ENCODE measurements around the gene BTBD9.
A peak's percentile ranks its signal among the peaks of the same experiment; 100 is the strongest.

BTBD9 gene

GRCh38 chr6:38406096-38406495, 233.6 kb downstream of the BTBD9 start (continued):
- TF ChIP-seq PATZ1 (CRISPR knock-in tag; IDR thresholded peaks at IDR 0.05; ENCODE audit: borderline replicate concordance) (no peak), SNAI2 (CRISPR knock-in tag; IDR thresholded peaks at IDR 0.05) (no peak), ZC3H10 (CRISPR knock-in tag; IDR thresholded peaks at IDR 0.05) (no peak)

GRCh38 chr6:38404900-38405556, 234.7 kb downstream of the BTBD9 start:
- ATAC-seq: peak; percentile 58
- TF ChIP-seq ARNTL (CRISPR knock-in tag; IDR thresholded peaks at IDR 0.05; ENCODE audit: borderline replicate concordance, low read depth): no peak
- no peak for TF ChIP-seq PPARA (CRISPR knock-in tag; IDR thresholded peaks at IDR 0.05; ENCODE audit: borderline replicate concordance)
- no peak for TF ChIP-seq ZNF8 (CRISPR knock-in tag; IDR thresholded peaks at IDR 0.05)
- TF ChIP-seq CSRNP3 (CRISPR knock-in tag; IDR thresholded peaks at IDR 0.05): no peak
- TF ChIP-seq TSHZ2 (CRISPR knock-in tag; IDR thresholded peaks at IDR 0.05): no peak
- no peak for TF ChIP-seq CREB5 (CRISPR knock-in tag; IDR thresholded peaks at IDR 0.05; ENCODE audit: low read depth)
- TF ChIP-seq OSR1 (CRISPR knock-in tag; IDR thresholded peaks at IDR 0.05): no peak
- no peak for TF ChIP-seq RARB (CRISPR knock-in tag; IDR thresholded peaks at IDR 0.05)
- TF ChIP-seq ZFP30 (CRISPR knock-in tag; IDR thresholded peaks at IDR 0.05): no peak
- TF ChIP-seq ISL1 (CRISPR knock-in tag; IDR thresholded peaks at IDR 0.05): no peak
- TF ChIP-seq GLIS3 (CRISPR knock-in tag; IDR thresholded peaks at IDR 0.05): no peak
- TF ChIP-seq TCF4 (CRISPR knock-in tag; IDR thresholded peaks at IDR 0.05; ENCODE audit: borderline replicate concordance): no peak
- TF ChIP-seq TOX (CRISPR knock-in tag; IDR thresholded peaks at IDR 0.05; ENCODE audit: borderline replicate concordance): no peak

- TF ChIP-seq CSRNP3 (CRISPR knock-in tag; IDR thresholded peaks at IDR 0.05) (no peak), BACH2 (CRISPR knock-in tag; IDR thresholded peaks at IDR 0.05; ENCODE audit: borderline replicate concordance) (no peak), SNAI2 (CRISPR knock-in tag; IDR thresholded peaks at IDR 0.05) (no peak), ZFP3 (CRISPR knock-in tag; IDR thresholded peaks at IDR 0.05) (no peak), CSDC2 (CRISPR knock-in tag; IDR thresholded peaks at IDR 0.05) (no peak)
- no peak for ATAC-seq
Measured at GRCh38 chr6:38404355-38404754, 235.4 kb downstream of the BTBD9 start.

- ATAC-seq: no peak
- TF ChIP-seq CSDC2 (CRISPR knock-in tag; IDR thresholded peaks at IDR 0.05) (no peak), ESRRG (CRISPR knock-in tag; IDR thresholded peaks at IDR 0.05) (no peak), ZC3H10 (CRISPR knock-in tag; IDR thresholded peaks at IDR 0.05) (no peak), ZFP3 (CRISPR knock-in tag; IDR thresholded peaks at IDR 0.05) (no peak), GLIS3 (CRISPR knock-in tag; IDR thresholded peaks at IDR 0.05) (no peak), ZFP30 (CRISPR knock-in tag; IDR thresholded peaks at IDR 0.05) (no peak), PPARA (CRISPR knock-in tag; IDR thresholded peaks at IDR 0.05; ENCODE audit: borderline replicate concordance) (no peak), ARNTL (CRISPR knock-in tag; IDR thresholded peaks at IDR 0.05; ENCODE audit: borderline replicate concordance, low read depth) (no peak), OSR1 (CRISPR knock-in tag; IDR thresholded peaks at IDR 0.05) (no peak), POU6F1 (CRISPR knock-in tag; IDR thresholded peaks at IDR 0.05; ENCODE audit: borderline replicate concordance, low read depth) (no peak), SNAI2 (CRISPR knock-in tag; IDR thresholded peaks at IDR 0.05) (no peak), CREB5 (CRISPR knock-in tag; IDR thresholded peaks at IDR 0.05; ENCODE audit: low read depth) (no peak), RARB (CRISPR knock-in tag; IDR thresholded peaks at IDR 0.05) (no peak)
Measured at GRCh38 chr6:38403548-38403947, 236.2 kb downstream of the BTBD9 start.
